Activated CD8-positive, alpha-beta memory T cell treated with anti-CD3 and anti-CD28 coated beads, Interleukin-2, amount 50 U/mL, for 1 hour (primary cell): Measurements from ENCODE around the gene FAM171A1.

Experiments
- DNase-seq: peaks from one replicate; pipeline ENCODE4 v3.0.0-alpha.2; 2020; ENCODE audit errors: extremely low read depth

The FAM171A1 gene

DNA sequence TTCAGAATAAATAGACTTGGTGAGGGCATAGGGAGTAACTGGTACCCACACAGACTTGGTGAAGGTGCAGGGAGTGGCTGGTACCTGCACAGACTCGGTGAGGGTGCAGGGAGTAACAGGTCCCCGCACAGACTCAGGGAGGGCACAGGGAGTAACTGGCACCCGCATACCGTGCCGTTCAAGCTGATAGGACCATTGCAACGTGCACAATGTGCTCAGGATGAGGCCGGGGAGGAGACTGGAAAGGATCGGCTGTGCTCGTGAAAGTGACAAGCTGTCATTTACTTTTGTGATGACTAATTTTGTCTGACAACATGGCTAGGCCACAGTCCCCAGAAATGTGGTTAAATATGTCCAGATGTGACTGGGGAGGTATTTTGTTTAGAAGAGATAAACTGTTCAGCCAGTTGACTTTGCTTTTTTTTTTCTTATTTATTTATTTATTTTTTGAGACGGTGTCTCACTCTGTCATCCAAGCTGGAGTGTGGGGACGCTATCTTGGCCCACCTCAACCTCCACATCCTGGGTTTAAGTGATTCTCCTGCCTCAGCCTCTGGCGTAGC, 126.4 kb downstream of the FAM171A1 start:
- no peak for DNase-seq

DNA sequence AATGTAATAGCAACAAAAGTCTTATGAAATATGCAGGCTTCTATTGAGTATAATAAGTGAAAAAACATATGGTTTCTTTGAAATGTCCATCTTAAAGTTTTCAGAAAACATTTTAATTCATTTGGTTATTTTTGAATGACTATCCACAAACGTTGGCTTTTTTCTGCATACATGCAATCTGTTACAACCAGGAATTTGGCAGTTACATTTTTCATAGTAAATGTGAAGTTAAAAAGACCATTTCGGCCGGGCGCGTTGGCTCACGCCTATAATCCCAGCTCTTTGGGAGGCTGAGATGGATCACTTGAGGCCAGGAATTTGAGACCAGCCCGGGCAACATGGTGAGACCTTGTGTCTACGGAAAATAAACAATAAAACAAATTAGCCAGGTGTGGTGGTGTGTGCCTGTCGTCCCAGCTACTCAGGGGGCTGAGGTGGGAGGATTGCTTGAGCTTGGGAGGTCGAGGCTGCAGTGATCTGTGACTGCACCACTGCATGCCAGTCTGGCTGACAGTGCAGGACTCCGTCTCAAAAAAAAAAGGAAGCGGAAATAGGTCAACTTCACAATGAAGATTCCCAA, 128.7 kb downstream of the FAM171A1 start:
- DNase-seq, result no peak

DNA sequence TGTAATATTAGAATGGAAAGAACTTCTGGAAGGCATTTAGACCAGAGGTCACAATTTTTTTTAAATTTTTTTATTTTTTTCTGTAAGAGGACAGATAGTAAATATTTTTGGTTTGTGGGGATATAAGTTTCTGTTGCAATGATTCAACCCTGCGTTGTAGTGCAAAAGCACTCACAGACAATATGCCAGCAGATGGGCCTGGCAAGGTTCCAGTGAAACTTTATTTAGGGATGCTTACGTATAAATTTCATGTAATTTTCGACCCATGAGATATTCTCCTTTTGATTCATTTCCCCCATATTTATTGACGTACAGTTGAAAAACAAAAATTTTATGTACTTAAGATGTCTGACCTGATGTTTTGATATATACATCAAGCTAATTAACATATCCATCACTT, 129.8 kb downstream of the FAM171A1 start:
- DNase-seq, result no peak

DNA sequence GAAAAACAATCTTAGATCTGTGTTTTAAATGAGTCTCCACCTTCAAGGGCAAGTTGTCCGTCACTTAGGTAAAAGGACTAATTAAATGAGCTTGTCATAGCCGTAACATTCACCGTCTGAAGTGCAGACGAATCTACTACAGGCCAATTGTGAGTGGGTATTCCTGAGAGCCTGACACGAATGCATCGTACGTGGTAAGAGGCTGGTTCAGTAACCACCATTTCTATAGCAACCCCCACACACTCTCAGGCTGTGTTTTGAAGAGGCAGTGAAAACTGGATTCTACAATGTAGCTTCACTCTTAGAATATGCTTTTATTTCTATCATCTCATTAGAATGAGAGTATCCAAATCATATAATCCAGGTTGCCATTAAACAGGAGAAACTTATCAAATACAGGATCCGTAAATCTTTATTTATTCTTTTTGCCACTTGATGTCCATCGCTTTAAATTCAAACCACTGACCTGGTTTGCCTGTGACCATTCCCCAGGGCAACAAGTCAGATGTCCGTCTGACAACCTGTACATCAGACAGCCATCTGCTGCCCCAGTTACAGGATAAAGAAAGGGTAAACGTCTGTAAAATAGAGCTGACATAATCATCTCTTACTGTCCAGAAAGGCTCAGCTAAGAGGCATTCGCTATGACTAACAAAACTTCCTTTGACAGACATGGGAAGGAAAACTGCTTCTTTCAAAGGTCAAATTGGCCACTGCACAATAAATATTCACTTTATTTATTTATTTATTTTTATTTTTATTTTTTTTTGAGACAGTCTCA, 132.3 kb downstream of the FAM171A1 start:
- no peak for DNase-seq

DNA sequence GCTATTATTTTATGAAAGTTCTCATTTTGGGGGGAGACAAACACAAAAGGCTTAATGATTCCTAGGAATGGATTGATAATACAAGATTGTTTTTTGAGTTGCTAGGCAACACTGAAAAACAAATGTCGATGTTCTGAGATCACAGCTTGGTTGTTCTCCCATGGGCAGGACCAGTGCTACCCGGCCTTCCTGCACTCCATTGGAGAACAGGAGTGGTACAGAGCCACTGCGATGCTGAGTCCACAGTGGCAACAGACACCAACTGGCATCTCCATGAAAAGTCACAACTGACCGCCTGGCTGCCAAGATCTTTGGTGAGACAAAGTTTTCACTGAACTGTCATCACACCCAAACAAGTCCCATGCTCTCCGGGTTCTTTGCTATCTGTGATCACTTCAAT, 133.7 kb downstream of the FAM171A1 start:
- no peak for DNase-seq

DNA sequence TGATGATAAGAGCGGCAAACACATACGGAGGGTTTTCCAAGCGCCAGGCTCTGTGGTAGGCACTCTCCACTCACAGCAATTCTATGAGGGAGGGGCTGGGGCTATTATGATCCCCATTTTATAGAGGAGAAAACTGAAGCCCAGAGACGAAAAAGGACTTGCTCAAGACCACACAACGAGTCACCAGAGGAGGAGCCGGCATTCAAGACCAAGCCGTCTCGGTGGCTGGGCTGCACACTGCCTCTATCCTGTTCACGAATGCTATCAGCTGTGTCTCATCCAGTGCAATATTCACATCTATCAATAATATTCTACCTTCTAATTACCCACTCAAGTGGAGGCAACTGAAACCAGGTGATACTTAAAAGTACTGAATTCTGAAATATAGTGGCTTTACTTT, 134.7 kb downstream of the FAM171A1 start:
- no peak for DNase-seq

DNA sequence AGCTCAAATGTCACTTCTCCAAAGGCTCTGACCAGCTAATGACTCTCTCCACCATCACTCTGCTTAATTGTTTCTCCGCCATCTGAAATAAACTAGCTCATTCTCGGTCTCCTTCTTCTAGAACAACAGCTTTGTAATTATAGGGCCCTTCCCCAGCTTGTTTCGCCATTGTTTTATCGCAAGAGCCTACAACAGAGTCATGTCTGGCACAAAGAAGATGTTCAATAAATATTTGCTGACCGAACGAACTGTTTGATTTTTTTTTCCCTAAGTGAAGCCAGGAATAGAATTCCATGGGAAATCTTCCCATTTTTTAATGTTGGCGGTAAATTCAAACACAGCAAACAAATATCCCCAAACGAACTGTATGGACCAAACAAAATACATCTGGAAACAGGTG, 138.8 kb downstream of the FAM171A1 start:
- no peak for DNase-seq

DNA sequence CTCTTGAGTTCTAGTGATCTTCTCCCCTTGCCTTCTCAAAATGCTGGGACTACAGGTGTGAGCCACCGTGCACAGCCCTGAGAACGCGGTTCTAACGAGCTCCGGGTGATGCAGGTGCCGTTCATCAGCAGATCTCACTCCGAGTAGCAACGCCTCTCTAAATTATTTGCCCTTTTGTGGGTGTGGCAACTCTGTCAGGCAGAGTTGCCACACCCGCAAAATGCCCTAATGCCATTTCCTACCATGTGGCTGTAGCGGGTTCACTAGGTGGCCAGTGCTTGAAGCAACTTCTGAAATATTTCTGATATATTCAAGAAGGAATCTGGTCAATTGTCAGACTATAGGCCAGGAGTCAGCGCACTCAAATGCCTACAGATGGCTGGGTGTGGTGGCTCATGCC, 139.7 kb downstream of the FAM171A1 start:
- no peak for DNase-seq

DNA sequence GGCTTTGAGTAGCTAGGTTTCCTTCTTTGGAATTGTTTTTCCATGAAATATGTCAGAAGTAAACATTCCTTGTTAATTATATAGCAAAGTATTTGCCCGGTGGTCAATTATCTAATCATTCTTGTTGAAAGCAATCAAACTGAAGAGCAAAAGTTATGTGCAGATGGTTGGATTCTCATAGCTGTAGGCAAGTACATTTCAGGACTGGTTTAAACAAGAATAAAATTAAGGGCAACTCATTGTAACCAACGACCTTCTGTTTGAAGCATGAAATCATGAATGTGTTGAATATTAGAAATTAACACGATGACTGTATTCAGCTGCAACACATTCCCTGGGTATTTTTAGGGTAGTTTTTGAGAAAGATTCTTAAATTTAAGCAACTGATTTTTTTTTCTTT, 140.8 kb downstream of the FAM171A1 start:
- DNase-seq, result no peak

DNA sequence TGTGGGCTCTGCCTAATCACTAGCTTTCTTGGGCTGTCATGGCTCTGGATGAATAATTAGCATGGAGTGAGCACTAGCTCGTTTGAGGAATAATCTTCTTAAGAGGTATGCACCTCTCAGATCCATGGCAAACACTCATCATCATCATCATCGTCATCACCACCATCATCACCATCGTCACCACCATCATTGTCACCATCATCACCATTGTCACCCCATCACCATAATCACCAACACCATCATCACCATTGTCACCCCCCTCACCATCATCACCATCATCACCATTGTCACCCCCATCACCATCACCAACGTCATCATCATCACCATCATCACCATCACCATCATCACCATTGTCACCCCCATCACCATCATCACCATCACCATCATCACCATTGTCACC, 141.8 kb downstream of the FAM171A1 start:
- no peak for DNase-seq

DNA sequence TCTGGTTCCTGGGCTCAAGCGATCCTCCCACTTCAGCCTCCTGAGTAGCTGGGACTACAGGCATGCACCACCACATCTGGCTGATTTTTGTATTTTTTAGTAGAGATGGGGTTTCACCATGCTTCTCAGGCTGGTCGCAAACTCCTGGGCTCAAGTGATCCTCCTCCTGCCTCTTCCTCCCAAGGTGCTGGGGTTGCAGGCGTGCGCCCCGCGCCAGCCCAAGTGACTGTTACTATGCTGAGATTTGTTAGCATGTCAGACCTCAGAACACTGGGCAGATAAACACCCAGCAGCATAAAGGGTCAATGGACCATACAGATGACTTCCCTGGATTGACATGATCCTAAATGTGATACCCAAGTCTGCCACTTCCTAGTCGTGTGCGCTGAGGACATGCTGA, 142.7 kb downstream of the FAM171A1 start:
- no peak for DNase-seq

DNA sequence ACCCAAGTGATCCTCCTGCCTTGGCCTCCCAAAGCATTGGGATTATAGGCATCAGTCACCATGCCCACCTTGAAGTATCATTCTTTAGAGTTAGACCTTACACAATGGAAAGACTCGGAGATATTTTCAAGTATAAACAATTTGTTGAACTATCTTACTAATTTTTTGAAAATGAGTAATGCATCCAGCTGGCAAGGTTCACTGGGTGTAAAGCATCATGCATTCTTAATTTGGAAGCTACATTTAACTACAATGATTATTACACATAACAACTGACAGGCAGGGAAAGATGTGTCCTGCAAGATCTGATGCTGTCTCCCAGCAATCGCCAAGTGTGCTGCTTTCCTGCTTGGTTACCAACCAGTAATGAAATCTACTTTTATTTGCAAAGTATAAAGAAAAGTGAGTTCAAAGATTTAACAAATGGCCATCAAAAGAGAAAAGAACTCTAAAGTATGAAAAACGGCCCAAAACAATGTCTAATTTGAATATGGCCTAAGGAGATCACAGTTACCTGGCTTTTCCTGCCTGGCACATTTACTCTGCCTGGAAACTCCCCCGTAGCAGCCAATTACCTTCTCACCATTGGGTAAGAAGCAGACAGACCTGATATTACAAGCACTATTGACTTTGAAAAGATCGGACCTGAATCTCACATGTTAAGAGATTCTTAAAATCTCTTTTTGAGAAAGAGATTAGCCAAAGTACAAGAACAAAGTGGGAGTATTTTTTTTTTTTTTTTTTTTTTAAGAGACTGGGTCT, 143.3 kb downstream of the FAM171A1 start:
- no peak for DNase-seq

DNA sequence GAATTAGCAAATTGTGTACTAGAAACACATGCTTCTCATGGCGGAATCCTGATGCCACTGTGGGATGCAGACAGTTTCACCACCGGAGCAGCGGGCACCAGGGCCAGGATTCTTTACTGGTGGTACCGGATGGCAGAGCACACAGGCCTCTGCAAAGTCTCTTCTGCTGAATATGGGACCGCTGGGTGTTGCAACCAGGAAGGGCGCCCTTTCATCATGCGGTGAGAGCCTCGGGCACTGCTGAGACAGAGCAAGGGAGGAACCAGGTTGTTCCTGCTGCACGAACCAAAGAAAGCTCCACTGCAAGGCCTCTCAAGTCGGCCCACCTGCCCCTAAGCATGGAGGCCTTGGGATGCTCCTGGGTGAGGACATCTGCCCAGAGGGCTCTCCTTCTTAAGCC, 145.6 kb downstream of the FAM171A1 start:
- DNase-seq, result no peak

DNA sequence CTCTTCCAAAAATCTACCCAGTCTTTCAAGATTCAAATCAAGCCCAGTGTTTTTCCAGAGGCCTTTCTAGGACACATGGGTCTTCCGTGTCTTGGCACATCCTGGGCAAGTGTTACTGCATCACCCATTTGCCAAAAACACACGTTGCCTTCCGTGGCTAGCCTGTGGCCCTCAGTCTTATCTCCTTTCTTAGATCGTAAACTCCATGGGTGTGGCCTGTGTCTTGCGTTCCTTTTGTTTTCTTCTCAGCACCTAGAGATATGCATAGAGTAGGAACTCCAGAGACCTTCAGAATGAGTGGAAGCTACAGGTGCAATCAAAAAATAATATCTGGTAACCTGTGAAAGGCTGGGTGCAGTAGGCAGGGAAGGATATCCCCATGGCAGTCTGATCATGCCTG, 146.1 kb downstream of the FAM171A1 start:
- no peak for DNase-seq

DNA sequence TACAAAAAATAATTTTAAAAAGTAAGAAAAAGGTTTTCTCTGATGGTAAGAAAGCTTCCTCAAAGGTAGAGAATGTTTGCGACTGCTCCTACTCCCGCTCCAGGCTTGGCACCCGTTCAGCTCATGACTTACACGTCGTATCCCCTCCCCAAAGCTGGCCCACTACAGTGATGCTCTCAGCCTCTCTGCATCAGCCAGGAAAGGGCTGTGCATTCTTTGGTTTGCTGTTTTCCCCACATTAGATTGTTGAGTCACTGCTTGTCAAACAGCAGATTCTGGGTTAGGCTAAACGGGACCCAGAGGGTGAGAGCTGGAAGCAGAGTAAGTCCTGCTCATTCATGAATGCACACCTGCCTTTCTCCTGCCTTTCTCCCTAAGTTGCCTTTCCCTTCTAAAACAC, 147.9 kb downstream of the FAM171A1 start:
- no peak for DNase-seq

DNA sequence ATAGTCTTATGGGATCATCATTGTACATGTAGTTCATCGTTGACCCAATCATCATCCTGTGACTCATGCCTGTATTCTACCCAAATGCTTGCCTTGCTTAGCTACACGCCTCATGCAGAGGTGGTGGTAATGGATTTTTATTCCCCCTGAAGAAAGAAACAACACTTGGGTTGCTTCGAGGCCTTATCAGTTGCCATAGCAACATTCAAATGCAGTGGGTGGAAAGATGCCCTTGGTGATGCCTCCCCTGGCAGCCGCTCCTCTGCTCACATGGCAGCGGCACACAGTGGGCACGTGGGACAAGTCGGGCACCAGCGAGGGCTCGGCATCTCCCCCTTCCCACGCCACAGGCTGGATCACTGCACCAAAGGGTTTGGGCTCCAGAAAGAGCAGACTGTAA, 148.6 kb downstream of the FAM171A1 start:
- DNase-seq, result no peak

DNA sequence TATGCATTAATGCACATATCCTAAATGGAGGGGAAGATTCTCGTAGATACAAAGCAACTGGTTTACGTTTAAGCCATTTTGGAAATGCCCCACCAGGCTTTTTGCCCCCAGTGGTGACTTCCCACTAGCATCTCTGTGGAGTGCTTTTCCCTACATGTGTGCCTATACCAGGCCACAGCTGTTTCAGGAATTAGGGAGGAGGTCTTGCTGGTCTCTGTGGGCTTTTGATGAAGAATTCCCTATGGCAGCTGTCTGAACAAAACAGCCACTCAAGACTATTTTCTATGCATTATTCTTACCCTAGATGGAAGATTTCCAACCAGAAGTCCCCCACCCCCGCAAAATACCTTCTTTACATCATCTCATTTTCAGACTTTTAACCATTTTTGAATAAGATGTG, 150.6 kb downstream of the FAM171A1 start:
- DNase-seq, result no peak

DNA sequence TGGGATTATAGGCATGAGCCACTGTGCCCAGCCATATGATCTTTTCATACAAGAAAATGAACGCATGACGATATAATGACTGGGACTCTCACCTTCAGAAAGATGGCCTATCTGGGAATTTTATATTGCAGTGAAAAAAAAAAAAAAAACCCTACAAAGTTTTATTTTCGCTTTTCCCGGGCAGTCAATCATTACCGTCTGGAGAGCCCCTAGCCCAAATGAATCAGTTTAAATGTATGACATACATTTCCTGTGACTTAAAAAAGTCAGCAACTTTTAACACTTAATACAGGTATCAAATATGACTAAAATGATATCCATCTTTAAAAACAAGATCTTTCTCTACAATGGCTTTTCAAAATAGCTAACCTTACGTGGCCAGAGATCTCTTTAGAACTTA, 154.4 kb downstream of the FAM171A1 start:
- DNase-seq, result no peak

DNA sequence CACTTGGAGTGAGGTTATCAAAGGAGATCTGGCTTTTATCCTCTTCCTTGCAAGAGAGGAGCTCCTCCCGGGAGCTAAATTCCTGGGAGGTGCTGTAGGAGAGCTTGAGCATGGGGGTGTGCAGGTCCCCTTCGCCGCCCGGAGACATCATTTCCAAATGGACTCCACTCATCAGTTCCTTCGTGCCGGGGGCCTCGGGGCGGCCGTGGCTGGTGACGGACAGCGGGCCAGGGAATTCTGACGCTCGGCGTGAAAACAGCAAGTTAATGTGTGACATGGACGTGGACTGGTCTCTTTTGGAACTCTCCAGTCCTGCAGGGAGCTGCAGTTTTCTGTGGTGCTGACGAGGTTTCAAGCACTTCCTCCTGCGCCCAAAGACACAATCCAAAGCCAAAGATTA, 156.9 kb downstream of the FAM171A1 start:
- DNase-seq, result no peak

DNA sequence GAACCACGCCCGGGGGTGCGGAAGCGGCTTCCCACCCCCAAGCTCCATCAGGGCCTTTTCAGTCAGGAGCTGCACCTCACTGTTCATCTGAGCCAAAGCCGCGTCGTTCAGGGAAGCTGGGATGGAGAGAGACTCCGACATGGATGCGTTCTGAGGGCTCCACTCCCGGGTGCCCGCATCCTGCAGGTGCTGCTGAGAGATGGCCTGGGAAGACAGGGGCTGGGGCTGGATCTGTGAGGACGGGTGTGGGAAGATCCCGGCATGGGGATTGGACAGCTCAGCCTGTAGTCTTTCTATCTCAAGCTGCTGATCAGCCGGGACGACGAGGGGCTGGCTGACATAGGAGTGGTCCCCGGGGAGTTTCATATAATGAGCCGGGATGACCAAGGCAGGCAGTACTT, 157.6 kb downstream of the FAM171A1 start:
- no peak for DNase-seq

DNA sequence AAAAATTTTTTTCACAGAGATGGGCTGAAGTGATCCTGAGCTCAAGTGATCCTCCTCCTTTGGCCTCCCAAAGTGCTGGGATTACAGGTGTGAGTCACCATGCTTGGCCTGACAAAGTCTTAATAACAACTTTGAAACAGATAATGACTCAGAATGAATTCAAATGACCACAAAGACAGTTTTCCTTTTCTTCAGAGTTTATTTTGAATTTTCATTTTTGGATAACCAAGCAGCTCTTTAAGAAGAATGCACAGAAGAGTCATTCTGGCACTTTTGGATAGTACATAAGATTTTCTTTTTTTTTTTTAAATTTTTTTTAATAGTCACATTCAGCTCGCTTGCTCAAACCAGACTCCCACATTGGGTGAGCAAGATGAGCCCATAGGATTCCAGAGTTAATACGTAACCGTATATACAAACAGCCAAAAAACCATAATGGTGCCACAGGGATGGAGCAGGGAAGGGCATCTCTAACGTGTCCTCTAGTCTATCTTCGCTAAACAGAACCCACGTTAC, 159.6 kb downstream of the FAM171A1 start:
- no peak for DNase-seq

DNA sequence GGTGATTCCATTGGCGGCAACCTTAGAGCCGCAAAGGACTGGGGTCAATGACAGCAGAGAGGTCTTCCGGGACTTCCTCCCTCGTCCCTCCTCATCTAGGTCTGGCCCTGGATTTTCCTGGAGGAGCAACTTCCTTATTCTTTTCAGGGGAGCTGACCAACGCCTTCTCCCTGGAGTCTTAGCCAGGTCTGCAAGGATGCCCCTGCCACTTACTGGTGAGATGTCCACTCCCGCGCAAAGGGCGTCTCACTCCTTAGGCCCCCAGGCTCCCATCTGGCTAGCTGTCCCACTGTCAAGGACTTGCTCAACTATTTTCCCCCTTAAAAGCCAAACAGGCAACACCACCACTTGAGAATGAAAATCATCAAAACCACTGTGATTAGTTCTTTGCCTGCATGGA, 160.6 kb downstream of the FAM171A1 start:
- DNase-seq, result no peak
